KOPT-K1 (cell line): ENCODE results near the gene PDCD1LG2.
"Not testable (repeated sequence)": the region's sequence is repeated elsewhere in the genome, so short reads cannot be mapped to it uniquely, and the experiment has no call there.

Experiments used
- H3K27ac ChIP-seq: fragments of 200-600 bp; sonication (generic); 2 replicates; pipeline ENCODE4 v1.5.1; 2016; ENCODE audit warnings: antibody characterized with exemption, mild to moderate bottlenecking, low read depth, low read length; ENCODE audit not compliant: poor library complexity, severe bottlenecking
- H3K36me3 ChIP-seq: fragments of 200-600 bp; sonication (generic); 2 replicates; pipeline ENCODE4 v1.5.1; 2017; ENCODE audit warnings: antibody characterized with exemption, mild to moderate bottlenecking, low read length, moderate library complexity; ENCODE audit not compliant: insufficient read depth
- H3K9me3 ChIP-seq: fragments of 200-600 bp; sonication (generic); 2 replicates; pipeline ENCODE4 v1.5.1; 2017; ENCODE audit warnings: antibody characterized with exemption, low read length, mild to moderate bottlenecking; ENCODE audit not compliant: insufficient read depth, poor library complexity, severe bottlenecking

Gene PDCD1LG2

DNA sequence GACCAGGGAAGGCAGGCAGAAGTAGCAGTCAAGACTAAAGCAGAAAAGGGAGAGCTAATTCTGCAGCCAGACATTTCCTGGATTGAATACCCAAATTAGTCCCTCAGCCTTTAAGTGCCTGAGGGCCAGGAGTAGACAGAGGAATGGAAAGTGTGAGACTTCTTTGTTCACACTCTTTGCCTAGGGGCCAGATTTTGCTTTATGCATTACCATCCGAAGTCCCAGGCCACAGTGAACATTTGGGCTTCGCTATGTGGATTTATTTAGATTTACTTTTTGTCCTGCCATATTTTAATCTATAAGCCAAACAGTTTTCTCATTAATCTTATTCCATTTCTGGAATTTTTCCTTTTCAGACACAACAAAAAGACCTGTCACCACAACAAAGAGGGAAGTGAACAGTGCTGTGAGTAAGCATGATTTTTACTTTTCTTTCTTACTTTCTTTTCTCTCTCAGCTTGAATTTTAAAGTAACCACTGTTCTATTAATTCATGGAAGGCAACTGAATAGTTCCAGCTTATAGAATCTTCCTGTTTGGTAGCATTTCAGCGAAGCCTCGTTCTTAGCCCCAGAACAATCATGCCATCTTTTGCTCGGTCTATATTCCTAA is 52.6 kb downstream of the PDCD1LG2 start:
- Histone ChIP-seq H3K27ac (no peak overlapping the region), H3K36me3 (no peaks in the 10 kb centered on the region), H3K9me3 (no peaks in the 10 kb centered on the region)

DNA sequence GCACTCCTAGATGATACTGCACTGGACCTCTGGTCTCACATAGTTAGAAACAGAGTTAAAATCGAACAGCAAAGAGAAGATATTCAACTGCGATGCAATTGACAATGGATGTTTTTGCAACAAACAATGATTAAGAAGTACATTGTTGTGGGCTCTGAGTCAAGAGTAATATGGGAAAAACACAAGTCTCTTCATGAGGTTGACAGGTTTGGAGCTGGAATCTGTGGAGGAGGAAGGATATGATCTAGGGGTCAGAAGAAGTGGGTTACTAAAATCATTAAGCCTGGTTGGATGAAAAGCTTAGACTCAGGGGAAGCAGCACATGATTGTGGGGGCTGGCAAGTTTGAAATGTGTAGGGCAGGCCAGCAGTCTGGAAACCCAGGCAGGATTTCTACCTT is 53.1 kb downstream of the PDCD1LG2 start:
- Histone ChIP-seq H3K9me3 (no peaks in the 10 kb centered on the region), H3K27ac (no peak overlapping the region), H3K36me3 (no peaks in the 10 kb centered on the region)

DNA sequence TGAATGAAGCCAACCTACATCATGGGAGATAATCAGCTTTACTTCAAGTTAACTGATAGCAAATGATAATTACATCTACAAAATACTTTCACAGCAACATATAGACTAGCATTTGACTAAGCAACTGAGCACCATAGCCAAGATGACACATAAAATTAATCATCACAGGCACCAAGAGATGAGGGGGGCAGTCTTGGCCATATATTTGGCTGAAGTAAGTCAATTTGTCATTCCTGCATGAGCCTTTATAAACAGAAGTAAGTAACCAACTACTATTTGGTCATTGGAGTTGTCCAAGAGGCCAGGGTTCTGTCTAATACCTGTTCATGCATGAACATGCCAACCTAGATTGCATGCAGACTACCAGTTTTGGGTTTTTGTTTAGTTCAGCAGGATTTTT is 53.6 kb downstream of the PDCD1LG2 start:
- Histone ChIP-seq H3K36me3 (no peaks in the 10 kb centered on the region), H3K27ac (no peak overlapping the region), H3K9me3 (no peaks in the 10 kb centered on the region)

DNA sequence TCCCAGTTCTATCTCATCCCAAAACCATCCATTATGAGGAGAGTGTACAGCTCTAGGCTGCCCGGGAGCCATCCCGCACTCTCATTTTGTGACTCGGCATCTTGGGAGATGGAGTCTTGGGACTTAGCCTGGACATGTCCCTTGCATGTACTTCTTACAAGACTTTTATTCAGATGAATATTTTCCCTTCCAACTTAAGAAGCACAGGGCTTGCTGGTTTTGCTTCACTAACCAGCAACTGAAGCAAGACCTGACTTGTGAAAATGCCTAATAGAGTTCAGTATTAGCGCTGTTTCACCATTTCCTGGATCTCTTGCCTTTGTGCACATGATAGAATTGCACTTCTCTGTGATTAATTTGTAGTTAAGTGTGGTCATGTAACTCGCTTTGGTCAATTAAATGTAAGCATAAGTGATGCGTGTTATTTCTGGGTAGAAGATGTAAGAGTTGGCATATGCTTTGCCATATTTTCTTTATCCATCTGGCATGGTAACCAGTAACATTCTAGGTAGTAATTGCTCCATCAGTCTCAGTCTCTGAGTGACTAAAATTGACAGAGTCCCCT is 55.8 kb downstream of the PDCD1LG2 start:
- no peaks in the 10 kb centered on the region for H3K9me3 ChIP-seq
- H3K36me3 ChIP-seq = no peaks in the 10 kb centered on the region
- H3K27ac ChIP-seq = no peak overlapping the region

DNA sequence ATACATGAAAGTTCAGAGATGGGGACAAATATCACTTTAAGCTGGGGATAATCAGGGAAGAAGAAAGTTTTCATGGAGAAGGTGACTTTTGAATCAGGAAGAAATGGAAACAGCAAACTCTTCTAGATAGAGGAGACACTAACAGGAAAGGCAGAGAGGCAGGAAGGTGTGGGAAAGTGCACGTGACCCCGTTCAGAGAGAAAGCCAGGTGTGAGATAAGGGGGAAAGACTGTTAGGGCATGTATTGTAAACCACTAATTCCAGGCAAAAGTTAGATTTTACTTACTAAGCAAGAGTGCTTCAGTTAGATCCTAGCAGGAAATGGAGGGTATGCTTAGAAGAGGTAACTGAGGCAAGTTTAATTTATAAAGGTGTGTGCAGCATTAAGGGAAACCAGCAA is 58.5 kb downstream of the PDCD1LG2 start:
- Histone ChIP-seq H3K9me3 (no peaks in the 10 kb centered on the region), H3K27ac (no peak overlapping the region), H3K36me3 (no peaks in the 10 kb centered on the region)

DNA sequence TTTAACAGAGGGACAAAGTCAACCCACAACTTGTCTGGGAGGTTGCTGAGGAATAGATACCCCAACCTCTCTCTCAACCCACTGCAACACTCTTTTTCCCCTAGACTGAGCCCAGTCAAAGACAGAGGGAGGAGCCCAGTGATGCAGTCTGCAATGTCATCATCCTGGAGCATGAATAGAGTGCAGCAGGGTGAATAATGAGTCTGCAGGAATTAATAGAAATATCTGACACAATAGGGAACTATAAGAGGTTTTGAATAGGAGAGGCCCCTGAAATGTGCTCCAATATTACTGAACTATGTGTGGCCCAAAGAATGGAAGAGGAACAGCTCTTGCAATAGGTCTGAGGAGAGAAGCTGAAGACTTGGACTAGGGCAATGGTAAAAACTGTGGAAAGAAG is 59.1 kb downstream of the PDCD1LG2 start:
- Histone ChIP-seq H3K27ac (no peak overlapping the region), H3K36me3 (no peaks in the 10 kb centered on the region), H3K9me3 (no peaks in the 10 kb centered on the region)

DNA sequence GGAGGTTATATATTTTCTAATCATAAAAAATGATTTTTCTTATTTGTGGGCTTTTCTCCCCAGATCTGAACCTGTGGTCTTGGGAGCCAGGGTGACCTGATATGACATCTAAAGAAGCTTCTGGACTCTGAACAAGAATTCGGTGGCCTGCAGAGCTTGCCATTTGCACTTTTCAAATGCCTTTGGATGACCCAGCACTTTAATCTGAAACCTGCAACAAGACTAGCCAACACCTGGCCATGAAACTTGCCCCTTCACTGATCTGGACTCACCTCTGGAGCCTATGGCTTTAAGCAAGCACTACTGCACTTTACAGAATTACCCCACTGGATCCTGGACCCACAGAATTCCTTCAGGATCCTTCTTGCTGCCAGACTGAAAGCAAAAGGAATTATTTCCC is 59.6 kb downstream of the PDCD1LG2 start:
- H3K36me3 ChIP-seq = no peaks in the 10 kb centered on the region
- no peaks in the 10 kb centered on the region for H3K9me3 ChIP-seq
- H3K27ac ChIP-seq = no peak overlapping the region

DNA sequence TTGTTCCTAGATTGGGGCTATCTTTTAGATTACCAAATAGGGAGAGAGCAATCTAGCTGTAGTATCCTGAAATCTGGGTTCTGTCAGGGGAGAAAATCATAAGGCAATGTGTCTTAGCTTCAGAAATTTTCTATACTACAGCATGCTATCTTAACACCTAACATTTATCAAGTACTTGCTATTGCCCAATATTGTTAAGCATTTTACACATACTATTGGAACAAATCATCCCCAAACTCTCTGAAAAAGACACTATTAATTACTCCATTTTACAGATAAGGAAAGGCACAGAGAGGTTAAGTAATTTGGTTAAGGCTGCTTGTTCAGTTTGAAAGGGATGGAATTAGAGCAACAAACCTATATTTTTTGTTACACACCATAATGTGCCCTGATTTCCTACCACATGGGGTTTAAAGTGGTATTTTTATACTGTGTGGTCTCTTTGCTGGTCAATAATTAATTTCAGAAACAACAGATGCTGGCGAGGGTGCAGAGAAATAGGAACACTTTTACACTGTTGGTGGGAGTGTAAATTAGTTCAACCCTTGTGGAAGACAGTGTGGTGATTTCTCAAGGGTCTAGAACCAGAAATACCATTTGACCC is 61.4 kb downstream of the PDCD1LG2 start:
- H3K9me3 ChIP-seq = no peaks in the 10 kb centered on the region
- H3K27ac ChIP-seq = no peak overlapping the region
- H3K36me3 ChIP-seq = no peaks in the 10 kb centered on the region

DNA sequence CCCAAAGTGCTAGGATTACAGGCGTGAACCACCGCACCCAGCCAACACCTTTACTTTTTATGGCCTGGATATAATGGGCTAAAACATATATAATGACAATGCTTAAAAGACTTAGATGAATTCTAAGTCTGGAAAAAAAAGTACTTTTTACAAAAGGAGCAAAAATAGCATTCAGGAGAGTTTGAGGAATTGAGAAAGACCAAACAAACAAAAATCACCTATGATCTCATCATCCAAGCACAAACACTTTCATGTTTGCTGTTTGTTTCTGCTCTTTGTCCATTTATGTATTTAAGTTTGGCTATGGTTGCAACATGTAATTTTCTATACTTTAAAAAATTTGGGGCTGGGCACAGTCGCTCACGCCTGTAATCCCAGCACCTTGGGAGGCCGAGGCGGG is 63.8 kb downstream of the PDCD1LG2 start:
- H3K27ac ChIP-seq = no peak overlapping the region
- H3K9me3 ChIP-seq = no peaks in the 10 kb centered on the region
- H3K36me3 ChIP-seq = no peaks in the 10 kb centered on the region

DNA sequence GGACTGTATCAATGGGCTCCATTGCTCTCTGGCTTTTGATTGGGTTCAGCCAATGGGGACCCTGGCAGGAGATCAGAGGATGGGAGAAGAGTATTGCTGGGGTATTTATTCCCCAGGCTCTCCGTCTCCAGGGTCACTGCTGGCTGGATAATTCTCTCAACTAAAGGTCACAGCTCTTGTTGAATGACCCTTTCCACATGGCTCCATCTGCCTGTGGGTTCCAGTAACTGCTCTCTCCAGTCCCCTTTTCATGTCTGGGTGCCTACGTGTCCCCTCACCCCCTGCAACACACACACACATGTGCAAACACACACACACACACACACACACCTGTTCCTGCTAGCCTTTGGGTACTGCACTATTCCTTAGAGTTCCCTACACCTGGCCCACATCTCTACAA is 64.7 kb downstream of the PDCD1LG2 start:
- no peak overlapping the region for H3K27ac ChIP-seq
- H3K36me3 ChIP-seq = no peaks in the 10 kb centered on the region
- H3K9me3 ChIP-seq = no peaks in the 10 kb centered on the region

DNA sequence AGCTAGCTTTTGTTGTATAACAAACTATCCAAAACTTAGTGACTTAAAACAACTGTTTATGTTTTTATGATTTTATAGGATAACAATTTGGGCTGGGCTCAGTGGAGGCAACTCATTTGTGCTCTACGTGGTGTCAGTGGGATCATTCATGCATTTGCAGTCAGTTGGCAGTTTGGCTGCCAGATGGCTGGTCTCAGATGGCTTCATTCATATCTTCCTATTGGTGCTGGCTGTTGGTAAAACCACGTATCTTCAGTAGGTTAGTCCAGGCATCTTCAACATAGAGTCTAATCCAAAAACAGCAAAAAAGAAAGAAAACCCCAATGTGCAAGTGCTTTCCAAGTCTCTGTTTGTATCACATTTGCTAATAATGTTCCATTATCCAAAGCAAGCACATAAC is 66.9 kb downstream of the PDCD1LG2 start:
- Histone ChIP-seq H3K27ac (no peak overlapping the region), H3K9me3 (no peaks in the 10 kb centered on the region), H3K36me3 (no peaks in the 10 kb centered on the region)

DNA sequence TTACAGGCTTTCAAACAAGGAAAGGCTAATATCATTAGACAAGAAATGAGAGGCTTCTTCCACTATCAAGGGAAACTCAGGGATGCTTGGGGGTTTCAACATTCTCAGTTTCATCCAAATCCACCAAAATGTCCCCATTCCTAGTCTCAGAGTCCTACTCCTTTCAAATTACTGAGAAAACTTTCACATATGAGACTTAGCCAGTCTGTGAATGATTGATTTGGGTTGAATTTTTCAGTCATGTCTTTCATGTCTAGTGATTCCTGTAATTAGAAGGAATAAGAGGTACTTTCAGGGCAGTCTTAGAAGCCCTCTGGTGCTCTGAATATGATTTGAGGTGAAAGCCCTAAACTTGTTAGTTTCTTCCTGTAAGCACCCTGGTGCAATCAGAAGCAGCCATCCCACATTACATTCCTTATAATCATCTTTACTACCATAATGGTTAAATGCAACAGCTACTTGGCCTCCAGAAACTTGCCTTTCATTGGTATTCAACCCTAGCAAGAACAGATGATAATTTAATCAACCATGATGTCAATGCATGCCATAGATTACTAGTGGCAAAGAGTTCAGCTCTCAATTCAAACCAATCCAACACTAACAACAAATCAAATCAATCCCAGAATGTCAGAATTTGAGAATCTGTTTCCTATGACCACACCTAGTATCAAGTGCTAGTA is 67.8 kb downstream of the PDCD1LG2 start:
- H3K27ac ChIP-seq = no peak overlapping the region
- no peaks in the 10 kb centered on the region for H3K9me3 ChIP-seq
- H3K36me3 ChIP-seq = no peaks in the 10 kb centered on the region

DNA sequence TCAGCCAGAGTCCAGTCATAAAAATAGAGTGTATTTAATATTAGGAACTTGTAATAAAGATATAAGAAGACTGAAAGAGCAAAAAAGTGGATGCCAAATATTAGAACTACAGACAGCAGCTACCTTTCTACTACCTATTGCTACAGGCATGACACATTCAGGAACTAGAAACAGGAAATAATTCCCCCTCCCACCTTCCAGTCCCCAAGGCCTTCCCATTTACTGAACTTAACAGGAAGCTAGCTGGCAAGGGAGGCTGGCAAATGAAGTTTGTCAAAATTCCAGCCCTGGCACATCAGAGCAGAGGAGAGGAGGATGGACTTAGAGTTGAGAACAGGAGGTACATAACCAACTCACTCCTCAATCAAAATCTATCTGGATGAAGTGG is 68.4 kb downstream of the PDCD1LG2 start:
- Histone ChIP-seq H3K27ac (no peak overlapping the region), H3K36me3 (no peaks in the 10 kb centered on the region)

DNA sequence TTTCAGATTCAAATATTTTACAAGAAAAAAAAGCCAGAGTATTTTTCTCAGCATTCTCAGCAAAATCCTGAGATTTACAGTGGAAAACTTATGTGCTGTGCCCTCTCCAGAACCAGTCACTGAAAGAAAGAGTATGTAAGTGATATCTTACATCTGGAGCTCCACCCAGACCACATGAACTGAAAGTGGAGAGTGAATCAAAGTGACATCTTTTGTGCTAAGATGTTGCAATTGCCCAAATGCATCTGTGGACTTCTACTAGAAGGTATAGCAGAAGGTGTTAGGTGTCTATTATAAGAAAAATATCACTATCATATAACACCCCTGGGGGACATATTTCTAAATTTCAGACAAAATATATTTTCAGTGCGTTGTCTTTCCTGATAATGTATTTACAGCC is 69.5 kb downstream of the PDCD1LG2 start:
- no peaks in the 10 kb centered on the region for H3K9me3 ChIP-seq
- no peak overlapping the region for H3K27ac ChIP-seq
- no peaks in the 10 kb centered on the region for H3K36me3 ChIP-seq

More for the DNA sequence above, 68.4 kb downstream of the PDCD1LG2 start:
- no peaks in the 10 kb centered on the region for H3K9me3 ChIP-seq

DNA sequence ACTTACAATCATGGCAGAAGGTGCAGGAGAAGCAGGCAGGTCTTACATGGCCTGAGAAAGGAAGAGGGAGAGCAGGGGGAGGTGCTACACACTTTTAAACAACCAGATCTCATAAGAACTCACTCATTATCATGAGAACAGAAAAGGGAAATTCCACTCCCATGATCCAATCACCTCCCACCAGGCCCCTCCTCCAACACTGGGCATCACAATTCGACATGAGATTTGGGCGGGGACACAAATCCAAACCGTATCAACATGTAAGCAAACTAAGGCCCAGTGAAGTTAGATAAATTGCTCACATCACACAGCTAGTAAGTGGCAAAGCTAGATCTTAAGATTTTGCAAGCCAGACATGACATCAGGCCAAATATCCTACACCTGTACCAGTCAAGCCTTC is 70.3 kb downstream of the PDCD1LG2 start:
- no peaks in the 10 kb centered on the region for H3K9me3 ChIP-seq
- no peaks in the 10 kb centered on the region for H3K36me3 ChIP-seq
- H3K27ac ChIP-seq = no peak overlapping the region

DNA sequence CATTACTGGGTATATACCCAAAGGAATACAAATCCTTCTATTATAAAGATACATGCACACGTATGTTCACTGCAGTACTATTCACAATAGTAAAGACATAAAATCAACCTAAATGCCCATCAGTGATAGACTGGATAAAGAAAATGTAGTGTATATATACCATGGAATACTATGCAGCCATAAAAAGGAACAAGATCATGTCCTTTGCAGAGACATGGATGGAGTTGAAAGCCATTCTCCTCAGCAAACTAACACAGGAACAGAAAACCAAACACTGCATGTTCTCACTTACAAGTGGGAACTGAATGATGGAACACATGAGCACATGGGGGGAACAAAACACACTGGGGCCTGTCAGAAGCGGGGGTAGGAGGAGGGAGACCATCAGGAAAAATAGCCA is 71.4 kb downstream of the PDCD1LG2 start:
- H3K27ac ChIP-seq, H3K9me3 ChIP-seq, H3K36me3 ChIP-seq: not testable (repeated sequence)
